ENCODE results near the gene TOM1. TPM values are rescaled to one million over a fixed set of nuclear protein-coding genes. Genes with fewer than 3 reads are reported as not detected.

The TOM1 gene
- total and polyA plus RNA-seq, 2 of the 13 experiments (the other 11 are each of a cell fraction or from before 2014, with no cell fraction given), result 30.8 to 87.3 TPM

GRCh38 chr22:35380537-35381423, 81.1 kb downstream of the TOM1 start, which contains the start of gene HMOX1 (continued):
- TF ChIP-seq MAZ (IDR thresholded peaks at IDR 0.05; ENCODE audit: borderline replicate concordance, low read depth, low read length) (no peak), MAZ (CRISPR knock-in tag; IDR thresholded peaks at IDR 0.05; ENCODE audit: low read depth) (peak; percentile 82), MLX (CRISPR knock-in tag; IDR thresholded peaks at IDR 0.05) (peak; percentile 27; the same call in 1 of the 2 replicates), ZNF720 (CRISPR knock-in tag; IDR thresholded peaks at IDR 0.05) (no peak), SOX13 (IDR thresholded peaks at IDR 0.05) (no peak), SOX13 (CRISPR knock-in tag; conservative IDR thresholded peaks at IDR 0.05 in 1 of 2, IDR thresholded peaks at IDR 0.05 in 1 of 2) (peak in 1 of 2 experiments; percentile 77; a peak in 2 of 4 replicates), ZNF160 (CRISPR knock-in tag; IDR thresholded peaks at IDR 0.05) (peak; percentile 32; the same call in 1 of the 2 replicates), ZNF337 (CRISPR knock-in tag; IDR thresholded peaks at IDR 0.05; ENCODE audit: borderline replicate concordance, low read depth) (peak; percentile 66; the same call in 1 of the 2 replicates), IRF1 (CRISPR knock-in tag; IDR thresholded peaks at IDR 0.05; ENCODE audit: low read depth) (no peak), ETS1 (CRISPR knock-in tag; IDR thresholded peaks at IDR 0.05) (no peak), CREB3 (CRISPR knock-in tag; IDR thresholded peaks at IDR 0.05) (no peak), ZNF251 (CRISPR knock-in tag; IDR thresholded peaks at IDR 0.05) (no peak), ESRRA (CRISPR knock-in tag; IDR thresholded peaks at IDR 0.05; ENCODE audit: low read depth) (0 out of 2 replicates have a peak, but pooled peaks have one; percentile 48), ZNF362 (CRISPR knock-in tag; IDR thresholded peaks at IDR 0.05; ENCODE audit: borderline replicate concordance) (peak; percentile 63; the same call in 1 of the 2 replicates), ARNTL (CRISPR knock-in tag; IDR thresholded peaks at IDR 0.05) (peak; percentile 89), JUN (CRISPR knock-in tag; IDR thresholded peaks at IDR 0.05) (no peak), MXI1 (IDR thresholded peaks at IDR 0.05; ENCODE audit: borderline replicate concordance, low read depth, low read length) (peak; percentile 82; the same call in 1 of the 3 replicates), HNF4A (CRISPR knock-in tag; IDR thresholded peaks at IDR 0.05) (peak; percentile 63), RARA (CRISPR knock-in tag; IDR thresholded peaks at IDR 0.05) (peak; percentile 63), TBP (CRISPR knock-in tag; IDR thresholded peaks at IDR 0.05) (0 out of 2 replicates have a peak, but pooled peaks have one; percentile 66), ZNF354B (CRISPR knock-in tag; IDR thresholded peaks at IDR 0.05) (no peak), ZNF839 (CRISPR knock-in tag; IDR thresholded peaks at IDR 0.05; ENCODE audit: borderline replicate concordance) (no peak), ZNF510 (CRISPR knock-in tag; IDR thresholded peaks at IDR 0.05; ENCODE audit: low read depth) (no peak), ISL2 (CRISPR knock-in tag; IDR thresholded peaks at IDR 0.05) (peak; percentile 81), ZNF776 (CRISPR knock-in tag; IDR thresholded peaks at IDR 0.05) (0 out of 2 replicates have a peak, but pooled peaks have one; percentile 35), GATA4 (IDR thresholded peaks at IDR 0.05; ENCODE audit: borderline replicate concordance, low read depth) (peak; percentile 56; the same call in 1 of the 2 replicates)
